ENCODE data around the gene RALGPS2.

Gene RALGPS2

GRCh38 chr1:178919581-178919980 is 194.5 kb downstream of the RALGPS2 start:
- no peak for DNase-seq (ENCODE audit: low spot score)

GRCh38 chr1:178921499-178921898 is 196.5 kb downstream of the RALGPS2 start:
- no peak for DNase-seq (ENCODE audit: low spot score)

- no peak for DNase-seq (ENCODE audit: low spot score)
Observed at GRCh38 chr1:178923512-178923911, 198.5 kb downstream of the RALGPS2 start.

GRCh38 chr1:178926046-178926445 is 201.0 kb downstream of the RALGPS2 start:
- no peak for DNase-seq (ENCODE audit: low spot score)

GRCh38 chr1:178927003-178927402 is 202.0 kb downstream of the RALGPS2 start:
- no peak for DNase-seq (ENCODE audit: low spot score)

GRCh38 chr1:178928041-178928440 is 203.0 kb downstream of the RALGPS2 start:
- DNase-seq (ENCODE audit: low spot score), result no peak

GRCh38 chr1:178928976-178929375 is 203.9 kb downstream of the RALGPS2 start:
- no peak for DNase-seq (ENCODE audit: low spot score)

GRCh38 chr1:178931858-178932551 is 207.0 kb downstream of the RALGPS2 start:
- no peak for DNase-seq (ENCODE audit: low spot score)

GRCh38 chr1:178932552-178932906 is 207.5 kb downstream of the RALGPS2 start:
- DNase-seq (ENCODE audit: low spot score), result no peak

GRCh38 chr1:178933105-178933561 is 208.1 kb downstream of the RALGPS2 start:
- no peak for DNase-seq (ENCODE audit: low spot score)

GRCh38 chr1:178933709-178934490 is 208.9 kb downstream of the RALGPS2 start:
- DNase-seq (ENCODE audit: low spot score), result no peak

GRCh38 chr1:178934546-178934945 is 209.5 kb downstream of the RALGPS2 start:
- no peak for DNase-seq (ENCODE audit: low spot score)

- no peak for DNase-seq (ENCODE audit: low spot score)
Observed at GRCh38 chr1:178935610-178936009, 210.6 kb downstream of the RALGPS2 start.

GRCh38 chr1:178937695-178938094 is 212.7 kb downstream of the RALGPS2 start:
- DNase-seq (ENCODE audit: low spot score), result no peak

- no peak for DNase-seq (ENCODE audit: low spot score)
Observed at GRCh38 chr1:178938101-178938958, 213.3 kb downstream of the RALGPS2 start.

GRCh38 chr1:178938959-178939317 is 213.9 kb downstream of the RALGPS2 start:
- no peak for DNase-seq (ENCODE audit: low spot score)

- DNase-seq (ENCODE audit: low spot score), result no peak
Observed at GRCh38 chr1:178939338-178940067, 214.5 kb downstream of the RALGPS2 start.

GRCh38 chr1:178940068-178940765 is 215.2 kb downstream of the RALGPS2 start:
- no peak for DNase-seq (ENCODE audit: low spot score)

GRCh38 chr1:178941261-178941689 is 216.2 kb downstream of the RALGPS2 start:
- no peak for DNase-seq (ENCODE audit: low spot score)

- DNase-seq (ENCODE audit: low spot score), result no peak
Observed at GRCh38 chr1:178941849-178942248, 216.8 kb downstream of the RALGPS2 start.

Data from germinal center (tissue), 1 donor.